ENCODE measurements around the gene TANC1.

- TF ChIP-seq CTCF (conservative IDR thresholded peaks at IDR 0.05 in 1 of 2, IDR thresholded peaks at IDR 0.05 in 1 of 2; ENCODE audit: extremely low read depth in 1 of 2, insufficient read depth in 1 of 2, low read depth in 1 of 2, low read length in 2 of 2) (no peak), EZH2 (IDR thresholded peaks at IDR 0.05; ENCODE audit: borderline replicate concordance, low read length) (no peak)
These were observed 113.7 kb downstream of the TANC1 start for GRCh38 chr2:159082119-159082518.
